Hematopoietic multipotent progenitor cell treated with erythropoietin and hydrocortisone succinate and interleukin-3 and kit ligand, for 4 days (in vitro differentiated cells): ENCODE data around the gene UNC5C.
A peak's percentile ranks its signal among the peaks of the same experiment; 100 is the strongest.
"Not testable (repeated sequence)": the region's sequence is repeated elsewhere in the genome, so short reads cannot be mapped to it uniquely, and the experiment has no call there.

Experiments used
- DNase-seq: peaks from one replicate; pipeline ENCODE4 v3.0.0-alpha.2; 2015

Gene UNC5C

GRCh38 chr4:95212692-95213091, 336.1 kb downstream of the UNC5C start:
- no peak for DNase-seq

DNA sequence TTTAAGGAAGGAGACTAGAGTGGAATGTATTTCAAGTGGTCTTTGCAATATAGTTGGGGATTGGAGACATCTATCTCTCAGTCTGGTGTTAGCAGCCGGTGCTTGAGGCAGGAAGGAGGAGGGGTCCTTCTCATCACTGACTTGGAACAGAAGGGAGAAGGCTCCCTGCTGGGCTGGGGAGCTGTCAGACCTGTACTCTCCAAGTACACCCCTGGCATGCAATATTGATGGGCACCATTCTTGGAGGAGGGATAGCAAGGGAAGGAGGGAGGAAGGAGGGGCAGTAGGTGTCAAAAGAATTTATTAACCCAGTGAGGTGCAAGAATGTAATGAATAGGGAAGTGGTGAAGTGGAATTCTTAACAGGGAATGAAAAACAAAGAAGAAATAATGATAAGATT, 338.8 kb downstream of the UNC5C start:
- DNase-seq: no peak

DNA sequence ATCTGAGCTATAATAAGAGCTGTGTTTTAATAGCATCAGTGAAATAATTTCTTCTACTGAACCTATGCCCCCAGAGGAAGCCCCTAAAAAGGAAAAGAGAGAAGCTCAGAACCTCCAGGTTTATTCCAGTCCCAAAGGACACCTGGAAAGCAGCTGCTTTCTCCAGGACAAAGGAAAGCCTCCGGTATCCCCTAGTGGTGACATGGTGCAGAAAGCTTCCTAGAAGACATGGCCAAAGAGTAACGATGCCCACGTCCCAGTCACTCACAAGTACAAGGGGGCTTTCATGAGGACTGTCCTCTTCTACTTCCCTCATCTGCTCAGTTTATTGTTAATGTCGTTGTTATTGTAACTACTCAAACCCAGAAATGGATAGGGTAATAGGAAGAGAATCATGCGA, 343.9 kb downstream of the UNC5C start:
- no peak for DNase-seq

GRCh38 chr4:95204267-95204844, 344.4 kb downstream of the UNC5C start:
- no peak for DNase-seq

DNA sequence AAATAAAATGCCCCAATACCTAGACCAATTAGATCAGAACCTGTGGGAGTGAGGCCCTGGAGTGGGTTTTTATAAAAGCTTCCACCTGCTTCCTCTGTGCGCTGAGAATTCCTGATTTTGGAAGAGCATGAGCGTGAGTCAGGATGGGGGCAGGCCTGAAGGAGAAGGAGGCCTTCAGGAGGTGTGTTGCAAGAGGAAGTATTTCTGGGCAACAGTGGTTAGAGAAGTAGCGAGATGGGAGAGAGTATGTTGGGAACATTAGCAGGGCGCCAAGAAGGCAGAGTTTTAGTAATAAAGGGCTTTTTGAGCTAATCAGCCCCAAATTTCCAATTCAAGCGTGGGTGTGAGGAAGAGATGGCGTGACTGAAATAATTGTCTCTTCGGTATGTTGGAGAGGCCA, 349.8 kb downstream of the UNC5C start:
- peak; percentile 6 for DNase-seq

- no peak for DNase-seq
Measured at GRCh38 chr4:95197353-95197752, 351.4 kb downstream of the UNC5C start.

- DNase-seq: no peak
Measured at GRCh38 chr4:95193391-95194224, 355.2 kb downstream of the UNC5C start.

- no peak for DNase-seq
Measured at GRCh38 chr4:95191537-95191936, 357.2 kb downstream of the UNC5C start.

DNA sequence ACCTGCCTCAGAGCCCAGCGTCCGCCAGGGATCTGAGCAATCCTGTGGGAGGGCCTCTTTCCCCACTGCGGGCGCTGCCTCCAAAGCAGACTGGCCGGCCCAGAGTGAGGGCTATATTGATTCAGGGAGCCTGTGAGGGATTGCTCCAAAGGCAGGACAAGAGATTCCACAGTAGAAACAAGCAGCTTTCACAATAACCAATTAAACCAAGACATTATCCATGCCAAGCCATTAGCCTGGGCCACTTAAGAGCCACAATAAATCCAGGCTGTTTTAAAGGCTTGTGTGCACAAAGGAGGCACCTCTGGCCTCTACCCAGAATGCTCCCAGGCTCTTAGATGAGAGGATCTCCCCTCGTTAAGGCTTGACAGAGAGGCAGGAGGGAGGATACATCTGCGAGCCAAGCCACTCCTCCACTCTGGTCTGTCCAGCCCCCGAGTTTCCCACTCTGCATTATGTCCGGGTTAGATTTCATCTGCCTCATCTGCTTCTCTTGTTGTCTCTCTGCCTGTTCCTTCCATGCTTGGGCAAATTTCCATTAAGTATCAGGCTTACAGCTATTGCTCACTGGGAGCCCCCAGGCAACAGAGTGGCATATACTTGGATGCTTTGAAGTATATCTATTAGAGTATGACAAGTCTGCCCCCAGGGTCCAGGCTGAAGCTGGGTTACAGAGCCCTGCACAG, 357.9 kb downstream of the UNC5C start:
- no peak for DNase-seq

DNA sequence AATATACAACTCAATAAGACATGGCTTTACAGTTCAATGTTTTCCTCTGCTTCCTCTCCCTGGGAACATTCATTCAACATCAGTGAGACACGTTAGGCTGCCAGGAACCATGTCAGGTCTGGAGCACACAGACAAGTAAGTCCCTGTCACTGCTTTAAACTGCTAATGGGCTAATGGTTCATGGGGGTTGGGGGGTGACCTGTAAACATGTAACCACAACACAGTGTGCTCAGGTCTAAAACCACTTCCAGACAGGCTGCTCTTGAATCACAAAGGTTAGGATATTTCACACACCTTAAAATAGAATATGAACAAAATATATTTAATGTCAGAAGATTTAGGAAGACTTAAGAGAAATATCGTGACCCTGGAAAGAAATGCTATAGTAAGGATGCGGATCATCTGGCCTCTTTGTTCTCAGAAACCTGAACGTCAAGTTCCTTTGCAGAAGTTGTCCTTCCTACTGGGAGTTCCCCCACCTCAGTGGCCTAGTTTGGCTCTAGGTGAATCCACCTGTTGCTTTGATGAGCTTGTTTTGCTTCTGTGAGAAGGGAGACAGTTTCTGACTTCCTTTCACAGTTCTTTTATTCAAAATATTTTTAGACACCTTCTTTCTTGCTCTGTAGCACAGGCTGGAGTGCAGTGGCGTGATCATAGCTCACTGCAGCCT, 359.9 kb downstream of the UNC5C start:
- DNase-seq: no peak

DNA sequence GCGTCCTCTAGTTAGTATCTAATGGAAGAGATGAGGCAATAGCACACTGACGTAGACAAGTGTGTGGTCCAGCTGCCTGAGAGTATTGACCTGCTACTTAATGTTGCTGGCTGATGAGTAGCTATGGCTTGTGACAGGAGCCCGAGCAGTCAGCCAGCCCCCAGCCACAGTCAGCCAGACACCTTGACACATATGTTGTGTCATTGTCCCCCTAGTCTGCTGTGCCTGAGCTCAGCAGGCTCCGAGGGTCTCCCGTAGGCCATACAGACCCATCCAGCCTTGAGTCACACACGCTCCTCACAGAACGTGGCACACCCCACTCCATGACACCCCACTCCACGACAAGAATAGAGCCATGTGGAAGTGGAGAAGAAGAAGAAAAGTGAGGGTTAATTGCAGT, 362.1 kb downstream of the UNC5C start:
- no peak for DNase-seq

- no peak for DNase-seq
Measured at GRCh38 chr4:95183656-95184408, 364.9 kb downstream of the UNC5C start.

DNA sequence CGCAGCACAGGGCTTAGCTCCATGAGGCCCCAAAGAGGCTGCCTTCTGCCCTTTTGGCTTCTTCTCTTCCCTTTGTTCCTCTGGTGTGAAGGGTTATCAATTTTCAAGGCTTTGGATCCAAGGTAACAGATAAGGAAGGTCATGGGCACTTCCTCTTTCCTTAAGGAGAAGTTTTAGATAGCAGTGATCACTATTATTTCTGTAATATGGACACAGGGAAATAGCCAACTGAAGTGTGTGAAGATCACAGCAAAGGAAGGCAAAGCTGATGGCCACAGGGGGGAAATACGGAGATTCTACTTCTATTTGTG, 366.8 kb downstream of the UNC5C start:
- no peak for DNase-seq

DNA sequence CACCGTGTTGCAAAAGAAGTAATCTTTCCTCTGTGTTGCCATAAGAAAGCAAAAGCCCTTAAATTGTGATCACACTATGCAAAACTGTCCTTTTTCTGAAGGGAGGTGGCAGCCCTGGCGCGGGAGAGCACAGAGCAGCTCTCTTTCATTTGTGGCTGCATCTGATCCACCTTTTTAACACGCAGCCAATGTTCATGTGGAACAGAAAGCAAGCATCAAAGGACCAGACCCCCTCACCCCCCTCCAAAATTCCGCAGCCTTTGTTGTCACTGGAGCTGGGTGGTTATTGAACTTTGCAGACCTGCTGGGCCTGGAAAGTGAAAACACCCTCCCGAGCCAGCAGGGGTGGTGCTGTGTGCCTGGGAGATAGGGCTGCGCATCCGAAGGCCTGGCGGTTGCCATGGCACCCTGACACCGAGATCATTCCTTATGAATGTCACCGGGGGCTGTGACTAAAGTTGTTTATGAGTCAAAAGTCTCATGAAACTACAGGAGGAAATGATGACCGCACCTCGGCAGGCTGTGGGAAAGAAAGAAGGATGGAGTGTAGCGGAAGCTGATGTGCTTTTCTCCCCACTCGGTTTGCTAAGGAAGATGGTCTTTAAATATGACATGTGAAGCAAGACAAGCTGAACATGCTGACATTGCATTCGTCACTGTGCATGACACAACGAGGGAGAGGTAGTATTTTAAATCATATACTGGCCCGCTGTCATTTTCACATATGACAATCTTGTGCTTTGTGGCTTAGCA, 367.4 kb downstream of the UNC5C start:
- DNase-seq: no peak

DNA sequence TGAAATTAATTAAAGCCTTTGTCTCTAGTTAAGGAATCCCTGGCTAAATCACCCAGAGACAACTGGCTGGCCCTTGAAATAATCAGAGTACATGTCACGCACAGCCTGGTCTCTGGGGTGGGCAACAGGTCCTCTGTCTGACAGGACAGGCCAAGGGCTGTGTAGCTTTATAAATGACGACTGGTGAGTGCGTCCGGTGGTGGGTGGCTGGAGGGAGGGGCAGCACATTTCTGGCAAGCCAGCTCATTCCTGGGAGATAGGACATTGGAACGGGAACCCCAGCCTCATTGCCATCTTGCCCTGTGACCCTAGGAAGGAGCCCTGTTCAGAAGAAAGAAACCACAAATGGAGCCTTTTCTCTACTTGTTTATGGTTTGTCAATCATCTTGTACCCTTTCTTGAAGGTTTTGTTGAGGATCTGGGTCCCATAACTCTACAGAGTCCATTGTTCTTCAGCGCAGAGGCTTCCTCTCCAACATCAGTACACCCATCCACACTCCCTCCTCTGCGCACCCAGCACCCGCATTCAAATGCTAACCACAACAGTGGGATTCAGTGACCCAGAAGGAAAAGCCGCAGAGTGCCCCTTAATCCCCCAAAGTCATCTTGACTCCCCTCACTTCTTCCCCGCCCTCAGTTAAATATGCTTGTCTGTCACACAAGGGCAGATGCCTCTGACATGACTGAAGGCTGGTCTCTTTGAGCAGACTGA, 368.1 kb downstream of the UNC5C start:
- DNase-seq: no peak

DNA sequence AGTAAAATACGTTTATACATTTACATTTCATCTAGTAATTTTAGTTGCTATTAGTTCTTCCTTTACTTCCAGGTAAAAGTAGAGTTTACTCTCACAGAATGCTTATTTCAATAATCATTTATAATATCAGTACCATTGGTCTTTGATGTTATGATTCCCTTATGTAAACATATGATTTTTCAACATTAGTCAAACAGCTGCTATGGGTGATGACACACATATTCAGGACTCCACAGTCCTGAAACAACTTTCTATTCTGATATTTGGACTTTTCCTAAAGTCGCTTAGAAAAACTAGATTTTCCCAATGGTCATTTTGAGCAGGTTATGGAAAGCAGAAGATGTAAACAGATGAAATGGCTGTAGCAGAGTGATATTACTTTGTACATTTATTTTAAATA, 369.8 kb downstream of the UNC5C start:
- no peak for DNase-seq

DNA sequence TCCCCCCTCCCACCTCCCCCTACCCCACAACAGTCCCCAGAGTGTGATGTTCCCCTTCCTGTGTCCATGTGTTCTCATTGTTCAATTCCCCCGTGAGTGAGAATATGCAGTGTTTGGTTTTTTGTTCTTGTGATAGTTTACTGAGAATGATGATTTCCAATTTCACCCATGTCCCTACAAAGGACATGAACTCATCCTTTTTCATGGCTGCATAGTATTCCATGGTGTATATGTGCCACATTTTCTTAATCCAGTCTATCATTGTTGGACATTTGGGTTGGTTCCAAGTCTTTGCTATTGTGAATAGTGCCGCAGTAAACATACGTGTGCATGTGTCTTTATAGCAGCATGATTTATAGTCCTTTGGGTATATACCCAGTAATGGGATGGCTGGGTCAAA, 377.4 kb downstream of the UNC5C start:
- not testable (repeated sequence) for DNase-seq

- no peak for DNase-seq
Measured at GRCh38 chr4:95170176-95170575, 378.6 kb downstream of the UNC5C start.

GRCh38 chr4:95167805-95168204, 381.0 kb downstream of the UNC5C start:
- no peak for DNase-seq

GRCh38 chr4:95165926-95166524, 382.7 kb downstream of the UNC5C start:
- DNase-seq: peak; percentile 86

- DNase-seq: no peak
Measured at GRCh38 chr4:95162867-95163266, 385.9 kb downstream of the UNC5C start.
